Measurements from ENCODE around the gene OTOA. TPM values are rescaled to one million over a fixed set of nuclear protein-coding genes. Genes with fewer than 3 reads are reported as not detected.

OTOA gene
- total and polyA plus RNA-seq, 2 of the 13 experiments (the other 11 are each of a cell fraction or from before 2014, with no cell fraction given): 0.05 to 0.15 TPM

DNA sequence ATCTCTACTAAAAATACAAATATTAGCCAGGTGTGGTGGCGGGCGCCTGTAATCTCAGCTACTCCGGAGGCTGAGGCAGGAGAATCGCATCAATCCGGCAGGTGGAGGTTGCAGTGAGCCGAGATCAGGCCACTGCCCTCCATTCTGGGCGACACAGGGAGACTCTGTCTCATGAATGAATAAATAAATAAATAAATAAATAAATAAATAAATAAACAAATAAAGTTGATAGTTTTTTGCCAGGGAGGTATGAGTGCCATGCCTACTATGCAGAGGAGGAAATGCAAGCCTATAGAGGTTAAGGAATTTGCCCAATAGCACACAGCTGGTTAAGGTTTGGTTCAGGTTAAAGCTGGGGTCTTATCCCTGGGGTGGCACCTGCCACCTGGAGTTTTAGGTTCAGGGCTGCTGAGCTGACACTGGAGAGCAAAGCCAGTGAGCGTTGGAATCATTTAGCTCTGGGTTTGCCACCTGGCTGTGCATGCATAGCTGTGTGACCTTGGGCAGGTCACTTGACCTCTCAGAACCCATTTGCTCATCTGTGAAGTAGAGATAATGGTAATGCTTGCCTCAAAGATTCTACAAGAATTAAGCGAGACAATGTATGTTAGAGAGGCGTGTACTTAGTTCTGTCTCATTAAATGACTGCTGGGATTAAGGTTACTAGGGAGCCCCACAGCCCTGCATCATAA is 1.2 kb downstream of the OTOA start (continued):
- TF ChIP-seq FOXA1 (IDR thresholded peaks at IDR 0.05) (no peak), FOXA1 (CRISPR knock-in tag; IDR thresholded peaks at IDR 0.05) (0 out of 2 replicates have a peak, but pooled peaks have one; percentile 18), TAF15 (IDR thresholded peaks at IDR 0.05; ENCODE audit: low read depth, low read length, poor library complexity, severe bottlenecking) (no peak), FOSL1 (CRISPR knock-in tag; IDR thresholded peaks at IDR 0.05; ENCODE audit: borderline replicate concordance) (no peak), ZNF367 (CRISPR knock-in tag; IDR thresholded peaks at IDR 0.05; ENCODE audit: borderline replicate concordance) (no peak)
- TF ChIP-seq, protein P1, sequence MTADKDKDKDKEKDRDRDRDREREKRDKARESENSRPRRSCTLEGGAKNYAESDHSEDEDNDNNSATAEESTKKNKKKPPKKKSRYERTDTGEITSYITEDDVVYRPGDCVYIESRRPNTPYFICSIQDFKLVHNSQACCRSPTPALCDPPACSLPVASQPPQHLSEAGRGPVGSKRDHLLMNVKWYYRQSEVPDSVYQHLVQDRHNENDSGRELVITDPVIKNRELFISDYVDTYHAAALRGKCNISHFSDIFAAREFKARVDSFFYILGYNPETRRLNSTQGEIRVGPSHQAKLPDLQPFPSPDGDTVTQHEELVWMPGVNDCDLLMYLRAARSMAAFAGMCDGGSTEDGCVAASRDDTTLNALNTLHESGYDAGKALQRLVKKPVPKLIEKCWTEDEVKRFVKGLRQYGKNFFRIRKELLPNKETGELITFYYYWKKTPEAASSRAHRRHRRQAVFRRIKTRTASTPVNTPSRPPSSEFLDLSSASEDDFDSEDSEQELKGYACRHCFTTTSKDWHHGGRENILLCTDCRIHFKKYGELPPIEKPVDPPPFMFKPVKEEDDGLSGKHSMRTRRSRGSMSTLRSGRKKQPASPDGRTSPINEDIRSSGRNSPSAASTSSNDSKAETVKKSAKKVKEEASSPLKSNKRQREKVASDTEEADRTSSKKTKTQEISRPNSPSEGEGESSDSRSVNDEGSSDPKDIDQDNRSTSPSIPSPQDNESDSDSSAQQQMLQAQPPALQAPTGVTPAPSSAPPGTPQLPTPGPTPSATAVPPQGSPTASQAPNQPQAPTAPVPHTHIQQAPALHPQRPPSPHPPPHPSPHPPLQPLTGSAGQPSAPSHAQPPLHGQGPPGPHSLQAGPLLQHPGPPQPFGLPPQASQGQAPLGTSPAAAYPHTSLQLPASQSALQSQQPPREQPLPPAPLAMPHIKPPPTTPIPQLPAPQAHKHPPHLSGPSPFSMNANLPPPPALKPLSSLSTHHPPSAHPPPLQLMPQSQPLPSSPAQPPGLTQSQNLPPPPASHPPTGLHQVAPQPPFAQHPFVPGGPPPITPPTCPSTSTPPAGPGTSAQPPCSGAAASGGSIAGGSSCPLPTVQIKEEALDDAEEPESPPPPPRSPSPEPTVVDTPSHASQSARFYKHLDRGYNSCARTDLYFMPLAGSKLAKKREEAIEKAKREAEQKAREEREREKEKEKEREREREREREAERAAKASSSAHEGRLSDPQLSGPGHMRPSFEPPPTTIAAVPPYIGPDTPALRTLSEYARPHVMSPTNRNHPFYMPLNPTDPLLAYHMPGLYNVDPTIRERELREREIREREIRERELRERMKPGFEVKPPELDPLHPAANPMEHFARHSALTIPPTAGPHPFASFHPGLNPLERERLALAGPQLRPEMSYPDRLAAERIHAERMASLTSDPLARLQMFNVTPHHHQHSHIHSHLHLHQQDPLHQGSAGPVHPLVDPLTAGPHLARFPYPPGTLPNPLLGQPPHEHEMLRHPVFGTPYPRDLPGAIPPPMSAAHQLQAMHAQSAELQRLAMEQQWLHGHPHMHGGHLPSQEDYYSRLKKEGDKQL (CRISPR knock-in tag; IDR thresholded peaks at IDR 0.05; ENCODE audit: low read depth): no peak
- TF ChIP-seq, protein P2, sequence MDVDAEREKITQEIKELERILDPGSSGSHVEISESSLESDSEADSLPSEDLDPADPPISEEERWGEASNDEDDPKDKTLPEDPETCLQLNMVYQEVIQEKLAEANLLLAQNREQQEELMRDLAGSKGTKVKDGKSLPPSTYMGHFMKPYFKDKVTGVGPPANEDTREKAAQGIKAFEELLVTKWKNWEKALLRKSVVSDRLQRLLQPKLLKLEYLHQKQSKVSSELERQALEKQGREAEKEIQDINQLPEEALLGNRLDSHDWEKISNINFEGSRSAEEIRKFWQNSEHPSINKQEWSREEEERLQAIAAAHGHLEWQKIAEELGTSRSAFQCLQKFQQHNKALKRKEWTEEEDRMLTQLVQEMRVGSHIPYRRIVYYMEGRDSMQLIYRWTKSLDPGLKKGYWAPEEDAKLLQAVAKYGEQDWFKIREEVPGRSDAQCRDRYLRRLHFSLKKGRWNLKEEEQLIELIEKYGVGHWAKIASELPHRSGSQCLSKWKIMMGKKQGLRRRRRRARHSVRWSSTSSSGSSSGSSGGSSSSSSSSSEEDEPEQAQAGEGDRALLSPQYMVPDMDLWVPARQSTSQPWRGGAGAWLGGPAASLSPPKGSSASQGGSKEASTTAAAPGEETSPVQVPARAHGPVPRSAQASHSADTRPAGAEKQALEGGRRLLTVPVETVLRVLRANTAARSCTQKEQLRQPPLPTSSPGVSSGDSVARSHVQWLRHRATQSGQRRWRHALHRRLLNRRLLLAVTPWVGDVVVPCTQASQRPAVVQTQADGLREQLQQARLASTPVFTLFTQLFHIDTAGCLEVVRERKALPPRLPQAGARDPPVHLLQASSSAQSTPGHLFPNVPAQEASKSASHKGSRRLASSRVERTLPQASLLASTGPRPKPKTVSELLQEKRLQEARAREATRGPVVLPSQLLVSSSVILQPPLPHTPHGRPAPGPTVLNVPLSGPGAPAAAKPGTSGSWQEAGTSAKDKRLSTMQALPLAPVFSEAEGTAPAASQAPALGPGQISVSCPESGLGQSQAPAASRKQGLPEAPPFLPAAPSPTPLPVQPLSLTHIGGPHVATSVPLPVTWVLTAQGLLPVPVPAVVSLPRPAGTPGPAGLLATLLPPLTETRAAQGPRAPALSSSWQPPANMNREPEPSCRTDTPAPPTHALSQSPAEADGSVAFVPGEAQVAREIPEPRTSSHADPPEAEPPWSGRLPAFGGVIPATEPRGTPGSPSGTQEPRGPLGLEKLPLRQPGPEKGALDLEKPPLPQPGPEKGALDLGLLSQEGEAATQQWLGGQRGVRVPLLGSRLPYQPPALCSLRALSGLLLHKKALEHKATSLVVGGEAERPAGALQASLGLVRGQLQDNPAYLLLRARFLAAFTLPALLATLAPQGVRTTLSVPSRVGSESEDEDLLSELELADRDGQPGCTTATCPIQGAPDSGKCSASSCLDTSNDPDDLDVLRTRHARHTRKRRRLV (CRISPR knock-in tag; IDR thresholded peaks at IDR 0.05): no peak
- TF ChIP-seq, protein P3, sequence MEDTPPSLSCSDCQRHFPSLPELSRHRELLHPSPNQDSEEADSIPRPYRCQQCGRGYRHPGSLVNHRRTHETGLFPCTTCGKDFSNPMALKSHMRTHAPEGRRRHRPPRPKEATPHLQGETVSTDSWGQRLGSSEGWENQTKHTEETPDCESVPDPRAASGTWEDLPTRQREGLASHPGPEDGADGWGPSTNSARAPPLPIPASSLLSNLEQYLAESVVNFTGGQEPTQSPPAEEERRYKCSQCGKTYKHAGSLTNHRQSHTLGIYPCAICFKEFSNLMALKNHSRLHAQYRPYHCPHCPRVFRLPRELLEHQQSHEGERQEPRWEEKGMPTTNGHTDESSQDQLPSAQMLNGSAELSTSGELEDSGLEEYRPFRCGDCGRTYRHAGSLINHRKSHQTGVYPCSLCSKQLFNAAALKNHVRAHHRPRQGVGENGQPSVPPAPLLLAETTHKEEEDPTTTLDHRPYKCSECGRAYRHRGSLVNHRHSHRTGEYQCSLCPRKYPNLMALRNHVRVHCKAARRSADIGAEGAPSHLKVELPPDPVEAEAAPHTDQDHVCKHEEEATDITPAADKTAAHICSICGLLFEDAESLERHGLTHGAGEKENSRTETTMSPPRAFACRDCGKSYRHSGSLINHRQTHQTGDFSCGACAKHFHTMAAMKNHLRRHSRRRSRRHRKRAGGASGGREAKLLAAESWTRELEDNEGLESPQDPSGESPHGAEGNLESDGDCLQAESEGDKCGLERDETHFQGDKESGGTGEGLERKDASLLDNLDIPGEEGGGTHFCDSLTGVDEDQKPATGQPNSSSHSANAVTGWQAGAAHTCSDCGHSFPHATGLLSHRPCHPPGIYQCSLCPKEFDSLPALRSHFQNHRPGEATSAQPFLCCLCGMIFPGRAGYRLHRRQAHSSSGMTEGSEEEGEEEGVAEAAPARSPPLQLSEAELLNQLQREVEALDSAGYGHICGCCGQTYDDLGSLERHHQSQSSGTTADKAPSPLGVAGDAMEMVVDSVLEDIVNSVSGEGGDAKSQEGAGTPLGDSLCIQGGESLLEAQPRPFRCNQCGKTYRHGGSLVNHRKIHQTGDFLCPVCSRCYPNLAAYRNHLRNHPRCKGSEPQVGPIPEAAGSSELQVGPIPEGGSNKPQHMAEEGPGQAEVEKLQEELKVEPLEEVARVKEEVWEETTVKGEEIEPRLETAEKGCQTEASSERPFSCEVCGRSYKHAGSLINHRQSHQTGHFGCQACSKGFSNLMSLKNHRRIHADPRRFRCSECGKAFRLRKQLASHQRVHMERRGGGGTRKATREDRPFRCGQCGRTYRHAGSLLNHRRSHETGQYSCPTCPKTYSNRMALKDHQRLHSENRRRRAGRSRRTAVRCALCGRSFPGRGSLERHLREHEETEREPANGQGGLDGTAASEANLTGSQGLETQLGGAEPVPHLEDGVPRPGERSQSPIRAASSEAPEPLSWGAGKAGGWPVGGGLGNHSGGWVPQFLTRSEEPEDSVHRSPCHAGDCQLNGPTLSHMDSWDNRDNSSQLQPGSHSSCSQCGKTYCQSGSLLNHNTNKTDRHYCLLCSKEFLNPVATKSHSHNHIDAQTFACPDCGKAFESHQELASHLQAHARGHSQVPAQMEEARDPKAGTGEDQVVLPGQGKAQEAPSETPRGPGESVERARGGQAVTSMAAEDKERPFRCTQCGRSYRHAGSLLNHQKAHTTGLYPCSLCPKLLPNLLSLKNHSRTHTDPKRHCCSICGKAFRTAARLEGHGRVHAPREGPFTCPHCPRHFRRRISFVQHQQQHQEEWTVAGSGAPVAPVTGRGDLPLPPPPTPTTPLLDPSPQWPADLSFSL (CRISPR knock-in tag; IDR thresholded peaks at IDR 0.05): no peak
